NCI-H510A (cell line): ENCODE results near the gene SNED1.

Experiments used
- DNase-seq: peaks from one replicate; lab custom pipeline; 2025; lab: John Stamatoyannopoulos, UW

The SNED1 gene

GRCh38 chr2:240992572-240993291, 5.7 kb upstream of the SNED1 start:
- DNase-seq: no peak

GRCh38 chr2:240993446-240994170, 4.8 kb upstream of the SNED1 start:
- no peak for DNase-seq

GRCh38 chr2:240994171-240994896, 4.1 kb upstream of the SNED1 start:
- no peak for DNase-seq

GRCh38 chr2:240995041-240996021, 3.1 kb upstream of the SNED1 start:
- no peak for DNase-seq

GRCh38 chr2:240996161-240996833, 2.1 kb upstream of the SNED1 start:
- no peak for DNase-seq

GRCh38 chr2:240996834-240997140, 1.6 kb upstream of the SNED1 start:
- DNase-seq: no peak

- DNase-seq: no peak
These were observed 1.1 kb upstream of the SNED1 start for GRCh38 chr2:240997141-240997855.

- no peak for DNase-seq
These were observed 232 bp downstream of the SNED1 start for GRCh38 chr2:240998706-240998994.

- no peak for DNase-seq
These were observed 775 bp downstream of the SNED1 start for GRCh38 chr2:240998995-240999791.

GRCh38 chr2:240999873-241000541, 1.6 kb downstream of the SNED1 start:
- no peak for DNase-seq

GRCh38 chr2:241000831-241001321, 2.5 kb downstream of the SNED1 start:
- DNase-seq: no peak

- no peak for DNase-seq
These were observed 3.2 kb downstream of the SNED1 start for GRCh38 chr2:241001413-241002274.

- DNase-seq: no peak
These were observed 4.0 kb downstream of the SNED1 start for GRCh38 chr2:241002275-241003046.

- no peak for DNase-seq
These were observed 4.6 kb downstream of the SNED1 start for GRCh38 chr2:241003047-241003360.

GRCh38 chr2:241003369-241003768, 5.0 kb downstream of the SNED1 start:
- no peak for DNase-seq

GRCh38 chr2:241003830-241004564, 5.6 kb downstream of the SNED1 start:
- no peak for DNase-seq

- DNase-seq: no peak
These were observed 7.2 kb downstream of the SNED1 start for GRCh38 chr2:241005569-241005968.
